HEK293 (cell line): ENCODE results near the gene DCST2.

Experiments
- CTCF ChIA-PET: fragments of 350-600 bp; formaldehyde crosslinking; extraction: SDS; loops from one replicate; lab custom pipeline; 2021; ENCODE audit warnings: antibody characterized with exemption; lab: Yijun Ruan, JAX
- POLR2A ChIA-PET: fragments of 300-600 bp; formaldehyde crosslinking; extraction: SDS; loops from one replicate; lab custom pipeline; 2020; ENCODE audit warnings: antibody characterized with exemption, inconsistent platforms; lab: Yijun Ruan, JAX
- H3K27ac ChIP-seq: fragments of 200-500 bp; sonication (Bioruptor generic); 2 replicates; pipeline ENCODE4 v1.5.1; 2014; ENCODE audit warnings: low read depth, low read length, control low read depth, inconsistent platforms; ENCODE audit errors: extremely low read depth
- H3K36me3 ChIP-seq, 2 experiments: fragments of 200-500 bp in 1 of 2; sonication (Bioruptor generic) in 1 of 2; 1 replicate in 1 of 2; 2 replicates in 1 of 2; pipeline ENCODE4 v1.5.1; 2014 to 2017; ENCODE audit warnings: inconsistent platforms in 2 of 2, low read length in 2 of 2; ENCODE audit not compliant: control insufficient read depth in 2 of 2, insufficient read depth in 1 of 2
- H3K4me1 ChIP-seq: fragments of 200-500 bp; sonication (Bioruptor generic); 2 replicates; pipeline ENCODE4 v1.5.1; 2014; ENCODE audit warnings: mild to moderate bottlenecking, low read length, inconsistent platforms; ENCODE audit not compliant: control insufficient read depth, insufficient read depth
- H3K4me3 ChIP-seq: 2 replicates; pipeline ENCODE4 v1.5.1; 2011; ENCODE audit warnings: low read depth, mild to moderate bottlenecking, control low read depth, low read length, moderate library complexity
- H3K9me3 ChIP-seq: fragments of 200-500 bp; sonication (Bioruptor generic); 2 replicates; pipeline ENCODE4 v1.5.1; 2014; ENCODE audit warnings: low read depth, low read length, inconsistent platforms; ENCODE audit not compliant: control insufficient read depth, insufficient read depth
- EGR2 ChIP-seq: fragments of 450-650 bp; formaldehyde crosslinking; IDR thresholded peaks from 2 replicates; pipeline ENCODE4 v1.5.1; 2016; ENCODE audit warnings: low read depth, missing biosample characterization, missing genetic modification characterization
- HOXD13 ChIP-seq: sonication (generic); formaldehyde crosslinking; IDR thresholded peaks from 2 replicates; pipeline ENCODE4 v1.8.0; 2022; ENCODE audit warnings: missing genetic modification reagents, borderline replicate concordance
- KLF8 ChIP-seq: fragments of 450-650 bp; formaldehyde crosslinking; IDR thresholded peaks from 2 replicates; pipeline ENCODE4 v1.5.1; 2016; ENCODE audit warnings: missing biosample characterization, missing genetic modification characterization
- MYNN ChIP-seq: fragments of 450-650 bp; formaldehyde crosslinking; IDR thresholded peaks from 2 replicates; pipeline ENCODE4 v1.5.1; 2016; ENCODE audit warnings: missing biosample characterization, missing genetic modification characterization, borderline replicate concordance
- SP2 ChIP-seq: fragments of 450-650 bp; formaldehyde crosslinking; IDR thresholded peaks from 2 replicates; pipeline ENCODE4 v1.5.1; 2016; ENCODE audit warnings: missing biosample characterization, missing genetic modification characterization
- ZFHX2 ChIP-seq: fragments of 450-650 bp; formaldehyde crosslinking; conservative IDR thresholded peaks from 2 replicates; pipeline ENCODE4 v1.5.1; 2016; ENCODE audit warnings: missing biosample characterization, missing genetic modification characterization
- ZNF292 ChIP-seq: fragments of 450-650 bp; formaldehyde crosslinking; IDR thresholded peaks from 2 replicates; pipeline ENCODE4 v1.5.1; 2016; ENCODE audit warnings: low read depth, missing biosample characterization, missing genetic modification characterization, borderline replicate concordance
- ZNF394 ChIP-seq: fragments of 450-650 bp; formaldehyde crosslinking; IDR thresholded peaks from 2 replicates; pipeline ENCODE4 v1.5.1; 2016; ENCODE audit warnings: missing biosample characterization, missing genetic modification characterization, mild to moderate bottlenecking, moderate library complexity, borderline replicate concordance
- ZNF529 ChIP-seq: fragments of 450-650 bp; formaldehyde crosslinking; IDR thresholded peaks from 2 replicates; pipeline ENCODE4 v1.5.1; 2017; ENCODE audit warnings: missing genetic modification characterization, missing biosample characterization; ENCODE audit not compliant: insufficient replicate concordance
- ZNF629 ChIP-seq: fragments of 450-650 bp; formaldehyde crosslinking; IDR thresholded peaks from 2 replicates; pipeline ENCODE4 v1.5.1; 2017; ENCODE audit warnings: missing biosample characterization, missing genetic modification characterization
- ZNF768 ChIP-seq: fragments of 450-650 bp; formaldehyde crosslinking; IDR thresholded peaks from 2 replicates; pipeline ENCODE4 v1.5.1; 2018; ENCODE audit warnings: missing biosample characterization, mild to moderate bottlenecking, missing genetic modification characterization
- ZSCAN16 ChIP-seq: fragments of 450-650 bp; formaldehyde crosslinking; IDR thresholded peaks from 2 replicates; pipeline ENCODE4 v1.5.1; 2016; ENCODE audit warnings: missing biosample characterization, missing genetic modification characterization
- TF ChIP-seq, protein P1 (sequence below): fragments of 450-650 bp; formaldehyde crosslinking; IDR thresholded peaks from 2 replicates; pipeline ENCODE4 v1.5.1; 2016; ENCODE audit warnings: missing biosample characterization, missing genetic modification characterization

The DCST2 gene

GRCh38 chr1:155019377-155020245 is 14.0 kb downstream of the DCST2 start:
- H3K27ac ChIP-seq = no peak overlapping the region
- no peak overlapping the region for H3K4me3 ChIP-seq
- ChIA-PET POLR2A (interaction anchor here (0.7 to 2.0 kb wide), 2 partner anchors 31 to 49 kb away, joined by 3 to 4 read pairs; partner anchors contain the start of genes ADAM15 and SHC1), CTCF (interaction anchor here (0.8 to 3.3 kb wide), 10 partner anchors 14 to 58 kb away, joined by 3 to 19 read pairs (median 4); partner anchors contain the start of genes ADAM15, DCST1, DCST2 and PYGO2)
- no peak for TF ChIP-seq ZNF529 (tag by site-specific recombination)
- TF ChIP-seq EGR2 = peak; percentile 53; the same call in 1 of the 2 replicates
- TF ChIP-seq ZFHX2 = peak; percentile 55
- no peaks in the 10 kb centered on the region for H3K9me3 ChIP-seq
- 0 out of 2 replicates have a peak, but pooled peaks cover 3% of the 10 kb centered on the region for H3K4me1 ChIP-seq
- H3K36me3 ChIP-seq = peaks cover 0 to 22% of the 10 kb centered on the region in 2 experiments; a peak in 1 of 3 replicates

DNA sequence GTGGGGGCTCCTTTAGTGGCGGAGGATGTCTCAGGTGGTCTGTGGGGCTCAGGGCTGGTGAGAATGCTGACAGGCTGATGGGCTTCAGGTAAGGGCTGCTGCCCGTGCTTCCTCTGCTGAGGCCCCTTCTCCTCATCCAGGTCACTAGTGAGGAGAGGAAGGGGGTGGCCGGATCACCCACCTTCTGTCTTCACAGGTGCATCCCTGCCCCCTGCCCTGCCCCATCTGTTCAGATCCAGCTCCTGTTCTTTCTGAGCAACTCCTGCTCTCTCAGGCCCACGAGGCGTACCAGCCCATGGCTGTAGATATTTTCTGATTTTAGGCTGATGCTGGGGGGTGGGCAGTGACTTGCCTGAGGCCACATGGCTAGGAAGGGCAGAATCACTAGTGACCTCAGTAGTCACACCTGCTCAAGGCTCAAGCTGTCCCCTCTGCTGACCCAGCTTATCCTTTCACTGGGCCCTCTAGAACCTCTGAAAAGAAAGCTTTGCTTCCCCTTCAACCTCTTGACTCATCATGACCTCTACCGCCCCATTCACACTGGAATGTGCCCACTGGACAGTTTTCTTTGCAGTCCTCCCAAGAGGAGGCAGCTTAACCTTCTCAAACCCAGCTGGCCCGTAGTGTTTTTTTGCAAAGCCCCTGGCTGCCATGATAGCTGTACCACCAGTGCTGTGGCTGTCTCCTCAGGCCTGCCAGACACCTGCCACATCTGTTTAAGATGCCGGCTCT is 14.8 kb downstream of the DCST2 start:
- Histone ChIP-seq H3K27ac (no peak overlapping the region), H3K4me1 (0 out of 2 replicates have a peak, but pooled peaks cover 3% of the 10 kb centered on the region), H3K4me3 (no peak overlapping the region), H3K36me3 (peaks cover 0 to 30% of the 10 kb centered on the region in 2 experiments; a peak in 1 of 3 replicates), H3K9me3 (no peaks in the 10 kb centered on the region)
- CTCF ChIA-PET = interaction anchor here (0.7 to 3.3 kb wide), 17 partner anchors 12 to 816 kb away, joined by 3 to 38 read pairs (median 5); partner anchors contain the start of genes DCST1, DCST2, FLAD1 and LENEP
- POLR2A ChIA-PET = interaction anchor here (0.7 to 2.2 kb wide), 2 partner anchors 32 to 46 kb away, joined by 3 to 8 read pairs; partner anchors contain the start of gene ADAM15
- TF ChIP-seq ZNF292 (tag by site-specific recombination) (no peak), KLF8 (tag by site-specific recombination) (no peak)

DNA sequence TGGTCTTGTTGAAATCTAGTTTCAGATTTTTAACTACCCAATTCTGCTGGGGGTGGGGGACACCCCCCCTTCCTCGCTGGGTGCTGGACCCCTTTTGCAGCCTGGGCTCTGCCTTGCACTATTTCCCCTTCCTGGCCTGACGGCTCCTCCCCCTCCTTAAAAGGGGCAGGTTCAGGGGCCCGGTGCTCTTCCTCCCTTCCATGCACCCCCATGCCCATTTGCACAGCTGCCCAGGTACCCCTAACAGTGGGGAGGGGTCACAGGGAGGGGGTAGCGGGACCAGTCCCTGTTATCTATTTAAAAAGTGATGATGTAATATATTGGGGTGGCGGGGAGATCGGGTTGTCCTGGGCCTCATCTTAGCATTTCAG is 15.7 kb downstream of the DCST2 start:
- no peaks in the 10 kb centered on the region for H3K9me3 ChIP-seq
- peak overlapping the region; percentile 31; the same call in 1 of the 2 replicates for H3K4me3 ChIP-seq
- peak overlapping the region; percentile 48; the same call in 1 of the 2 replicates for H3K27ac ChIP-seq
- CTCF ChIA-PET = interaction anchor here (0.6 to 3.3 kb wide), 31 partner anchors 11 to 331 kb away, joined by 3 to 38 read pairs (median 5); partner anchors contain the start of genes DCST1, DCST2, EFNA3 and FLAD1
- H3K36me3 ChIP-seq = peaks cover 0 to 34% of the 10 kb centered on the region in 2 experiments; a peak in 1 of 3 replicates
- POLR2A ChIA-PET = interaction anchor here (1.0 to 2.2 kb wide), 10 partner anchors 11 to 62 kb away, joined by 3 to 12 read pairs (median 7); partner anchors contain the start of genes ADAM15, FLAD1, LENEP and PBXIP1
- H3K4me1 ChIP-seq = peaks cover 3% of the 10 kb centered on the region; the same call in 1 of the 2 replicates
- TF ChIP-seq, protein P1, sequence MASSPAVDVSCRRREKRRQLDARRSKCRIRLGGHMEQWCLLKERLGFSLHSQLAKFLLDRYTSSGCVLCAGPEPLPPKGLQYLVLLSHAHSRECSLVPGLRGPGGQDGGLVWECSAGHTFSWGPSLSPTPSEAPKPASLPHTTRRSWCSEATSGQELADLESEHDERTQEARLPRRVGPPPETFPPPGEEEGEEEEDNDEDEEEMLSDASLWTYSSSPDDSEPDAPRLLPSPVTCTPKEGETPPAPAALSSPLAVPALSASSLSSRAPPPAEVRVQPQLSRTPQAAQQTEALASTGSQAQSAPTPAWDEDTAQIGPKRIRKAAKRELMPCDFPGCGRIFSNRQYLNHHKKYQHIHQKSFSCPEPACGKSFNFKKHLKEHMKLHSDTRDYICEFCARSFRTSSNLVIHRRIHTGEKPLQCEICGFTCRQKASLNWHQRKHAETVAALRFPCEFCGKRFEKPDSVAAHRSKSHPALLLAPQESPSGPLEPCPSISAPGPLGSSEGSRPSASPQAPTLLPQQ (tag by site-specific recombination) = peak; percentile 19; the same call in 1 of the 2 replicates
- no peak for TF ChIP-seq ZNF768 (tag by site-specific recombination)
- no peak for TF ChIP-seq ZNF394 (tag by site-specific recombination)
- no peak for TF ChIP-seq SP2 (tag by site-specific recombination)
- TF ChIP-seq MYNN (tag by site-specific recombination) = no peak
- no peak for TF ChIP-seq ZSCAN16 (tag by site-specific recombination)
- no peak for TF ChIP-seq HOXD13 (CRISPR knock-in tag)
- TF ChIP-seq ZNF629 (tag by site-specific recombination) = no peak
